GM10266 (cell line): ENCODE data around the gene NCAM1.

Experiments
- DNase-seq: peaks from one replicate; pipeline ENCODE4 v3.0.0; 2012; ENCODE audit errors: extremely low spot score
- TF ChIP-seq, protein P1 (sequence below): IDR thresholded peaks from 2 replicates; pipeline ENCODE4 v1.5.1; 2012; ENCODE audit warnings: mild to moderate bottlenecking, low read depth; ENCODE audit not compliant: control insufficient read depth, insufficient read depth; ENCODE audit errors: missing control alignments

The NCAM1 gene

GRCh38 chr11:113153847-113154246, 192.6 kb downstream of the NCAM1 start:
- TF ChIP-seq, protein P1, sequence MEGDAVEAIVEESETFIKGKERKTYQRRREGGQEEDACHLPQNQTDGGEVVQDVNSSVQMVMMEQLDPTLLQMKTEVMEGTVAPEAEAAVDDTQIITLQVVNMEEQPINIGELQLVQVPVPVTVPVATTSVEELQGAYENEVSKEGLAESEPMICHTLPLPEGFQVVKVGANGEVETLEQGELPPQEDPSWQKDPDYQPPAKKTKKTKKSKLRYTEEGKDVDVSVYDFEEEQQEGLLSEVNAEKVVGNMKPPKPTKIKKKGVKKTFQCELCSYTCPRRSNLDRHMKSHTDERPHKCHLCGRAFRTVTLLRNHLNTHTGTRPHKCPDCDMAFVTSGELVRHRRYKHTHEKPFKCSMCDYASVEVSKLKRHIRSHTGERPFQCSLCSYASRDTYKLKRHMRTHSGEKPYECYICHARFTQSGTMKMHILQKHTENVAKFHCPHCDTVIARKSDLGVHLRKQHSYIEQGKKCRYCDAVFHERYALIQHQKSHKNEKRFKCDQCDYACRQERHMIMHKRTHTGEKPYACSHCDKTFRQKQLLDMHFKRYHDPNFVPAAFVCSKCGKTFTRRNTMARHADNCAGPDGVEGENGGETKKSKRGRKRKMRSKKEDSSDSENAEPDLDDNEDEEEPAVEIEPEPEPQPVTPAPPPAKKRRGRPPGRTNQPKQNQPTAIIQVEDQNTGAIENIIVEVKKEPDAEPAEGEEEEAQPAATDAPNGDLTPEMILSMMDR = no peak
- DNase-seq = no peak

GRCh38 chr11:113159988-113160807, 199.0 kb downstream of the NCAM1 start:
- TF ChIP-seq, protein P1 = no peak
- no peak for DNase-seq

- DNase-seq = no peak
- TF ChIP-seq, protein P1 = no peak
Measured at GRCh38 chr11:113160808-113161124, 199.5 kb downstream of the NCAM1 start.

DNA sequence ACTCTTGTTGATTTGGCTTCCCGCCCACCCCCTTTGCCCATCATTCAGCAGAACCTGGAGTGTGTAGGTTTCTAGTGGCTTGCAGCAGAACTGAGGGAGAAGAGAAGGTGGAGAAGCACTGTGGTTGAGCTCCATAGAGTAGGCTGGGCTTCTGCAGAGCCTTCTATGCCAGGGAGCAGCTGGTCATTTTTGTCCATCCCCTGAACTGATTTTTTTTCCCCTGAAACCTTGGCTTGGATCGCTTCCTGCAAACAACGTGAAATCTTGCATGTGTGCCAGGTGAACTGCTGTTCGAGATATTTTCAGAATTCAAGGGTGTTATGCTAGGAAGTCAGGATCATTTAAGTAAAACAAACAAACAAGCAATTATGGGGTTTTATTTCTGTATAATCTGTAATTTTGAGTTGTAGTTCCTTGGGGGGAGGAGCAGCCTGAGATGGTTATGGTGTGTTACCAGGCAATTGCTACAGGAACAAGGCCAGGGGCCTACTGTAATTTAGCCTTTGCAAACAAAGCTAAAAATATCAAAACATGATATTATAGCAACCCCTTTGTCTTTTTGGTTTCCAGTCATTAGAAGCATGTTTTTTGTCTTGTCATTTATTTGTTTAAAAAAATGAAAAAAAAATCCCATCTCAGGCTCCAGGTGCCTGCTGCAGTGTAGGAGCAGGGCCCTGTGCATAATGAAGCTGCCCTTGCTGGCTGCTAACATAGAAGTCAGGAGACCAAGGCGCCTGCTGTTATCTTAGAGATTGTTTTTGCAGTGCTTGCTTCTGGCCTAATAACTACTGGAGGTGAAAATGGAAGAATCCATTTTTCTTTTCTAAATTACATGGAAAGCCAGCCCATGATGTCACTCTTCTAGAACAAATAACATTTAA, 200.7 kb downstream of the NCAM1 start:
- no peak for DNase-seq
- TF ChIP-seq, protein P1 = no peak

GRCh38 chr11:113162592-113162962, 201.4 kb downstream of the NCAM1 start:
- DNase-seq = no peak
- TF ChIP-seq, protein P1 = no peak

DNA sequence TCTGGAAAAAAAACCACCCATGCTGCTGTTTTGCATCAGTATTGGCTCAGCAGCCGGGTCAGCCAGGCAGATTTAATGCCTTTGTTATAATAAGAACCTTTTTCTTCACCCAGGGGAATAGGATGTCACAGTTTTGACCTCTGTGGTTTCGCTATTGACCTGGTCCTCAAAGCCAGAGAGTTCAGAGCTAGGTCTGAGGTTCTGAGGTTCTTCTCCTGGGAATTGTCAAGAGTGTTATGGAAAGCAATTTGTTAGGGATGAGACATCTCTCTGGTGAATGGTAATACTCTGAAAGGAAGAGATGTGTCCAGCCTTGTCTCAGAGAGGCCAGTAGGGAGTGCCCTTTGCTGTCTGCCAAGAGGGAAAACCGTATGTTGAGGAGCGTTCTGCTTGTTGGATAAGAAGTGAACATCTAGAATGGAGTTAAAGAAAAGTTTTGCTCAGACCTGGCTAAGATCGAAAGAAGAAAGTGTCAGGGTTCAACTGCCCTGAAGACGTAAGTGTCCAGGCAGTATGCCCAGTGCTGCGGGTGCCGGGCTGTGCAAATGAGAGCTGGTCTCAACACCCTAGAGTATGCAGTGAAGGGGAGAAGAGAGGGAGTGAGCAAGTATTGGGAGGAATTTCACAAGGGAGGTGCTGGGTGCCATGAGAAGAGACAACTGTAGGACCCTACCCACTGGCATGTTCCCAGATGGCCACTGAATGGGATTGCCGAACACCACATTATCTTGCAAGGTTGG, 202.2 kb downstream of the NCAM1 start:
- TF ChIP-seq, protein P1 = no peak
- no peak for DNase-seq
